ENCODE measurements around the gene WDR38. TPM values are rescaled to one million over a fixed set of nuclear protein-coding genes. Genes with fewer than 3 reads are reported as not detected.

WDR38 gene
- total RNA-seq, 1 donor from 2014 or later = not detected

GRCh38 chr9:124878021-124878420 lies 24.8 kb downstream of the WDR38 start:
- no peak overlapping the region for H3K27ac ChIP-seq (ENCODE audit: low read depth, low read length)
- H3K27me3 ChIP-seq (ENCODE audit: insufficient read depth, low read length) = no peaks in the 10 kb centered on the region
- Mint-ChIP-seq H3K27me3 (ENCODE audit: low read depth, unreplicated experiment) (no peaks in the 10 kb centered on the region), H3K27ac (ENCODE audit: unreplicated experiment) (no peak overlapping the region), H3K4me1 (ENCODE audit: low read depth, unreplicated experiment) (peaks cover 6% of the 10 kb centered on the region), H3K36me3 (ENCODE audit: low read depth, unreplicated experiment) (peaks cover 19% of the 10 kb centered on the region), H3K4me3 (ENCODE audit: unreplicated experiment) (no peak overlapping the region), H3K9me3 (ENCODE audit: unreplicated experiment) (no peaks in the 10 kb centered on the region)
- H3K36me3 ChIP-seq (ENCODE audit: insufficient read depth, low read length) = peaks cover 38% of the 10 kb centered on the region
- no peak overlapping the region for H3K4me2 ChIP-seq (ENCODE audit: low read length)
- DNase-seq (ENCODE audit: low read depth) = no peak
- no peaks in the 10 kb centered on the region for H3K4me1 ChIP-seq (ENCODE audit: insufficient read depth, low read length)
- no peak for FAIRE-seq
- peaks cover 68% of the 10 kb centered on the region for H4K20me1 ChIP-seq (ENCODE audit: insufficient read depth, low read length)
- no peak for TF ChIP-seq EZH2 (IDR thresholded peaks at IDR 0.05; ENCODE audit: insufficient read depth, low read length)
- TF ChIP-seq, protein P1, sequence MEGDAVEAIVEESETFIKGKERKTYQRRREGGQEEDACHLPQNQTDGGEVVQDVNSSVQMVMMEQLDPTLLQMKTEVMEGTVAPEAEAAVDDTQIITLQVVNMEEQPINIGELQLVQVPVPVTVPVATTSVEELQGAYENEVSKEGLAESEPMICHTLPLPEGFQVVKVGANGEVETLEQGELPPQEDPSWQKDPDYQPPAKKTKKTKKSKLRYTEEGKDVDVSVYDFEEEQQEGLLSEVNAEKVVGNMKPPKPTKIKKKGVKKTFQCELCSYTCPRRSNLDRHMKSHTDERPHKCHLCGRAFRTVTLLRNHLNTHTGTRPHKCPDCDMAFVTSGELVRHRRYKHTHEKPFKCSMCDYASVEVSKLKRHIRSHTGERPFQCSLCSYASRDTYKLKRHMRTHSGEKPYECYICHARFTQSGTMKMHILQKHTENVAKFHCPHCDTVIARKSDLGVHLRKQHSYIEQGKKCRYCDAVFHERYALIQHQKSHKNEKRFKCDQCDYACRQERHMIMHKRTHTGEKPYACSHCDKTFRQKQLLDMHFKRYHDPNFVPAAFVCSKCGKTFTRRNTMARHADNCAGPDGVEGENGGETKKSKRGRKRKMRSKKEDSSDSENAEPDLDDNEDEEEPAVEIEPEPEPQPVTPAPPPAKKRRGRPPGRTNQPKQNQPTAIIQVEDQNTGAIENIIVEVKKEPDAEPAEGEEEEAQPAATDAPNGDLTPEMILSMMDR (IDR thresholded peaks at IDR 0.05; ENCODE audit: insufficient read depth, low read depth, low read length) = no peak
- no peak overlapping the region for H3K4me3 ChIP-seq (ENCODE audit: insufficient read depth, low read depth, low read length)
- H3K9me3 ChIP-seq (ENCODE audit: insufficient read depth, low read depth, low read length) = no peaks in the 10 kb centered on the region
- peaks cover 36% of the 10 kb centered on the region for H3K79me2 ChIP-seq (ENCODE audit: insufficient read depth, low read length)
- no peak overlapping the region for H2AFZ ChIP-seq (ENCODE audit: low read depth, low read length)
- no peak overlapping the region for H3K9ac ChIP-seq (ENCODE audit: low read length)

DNA sequence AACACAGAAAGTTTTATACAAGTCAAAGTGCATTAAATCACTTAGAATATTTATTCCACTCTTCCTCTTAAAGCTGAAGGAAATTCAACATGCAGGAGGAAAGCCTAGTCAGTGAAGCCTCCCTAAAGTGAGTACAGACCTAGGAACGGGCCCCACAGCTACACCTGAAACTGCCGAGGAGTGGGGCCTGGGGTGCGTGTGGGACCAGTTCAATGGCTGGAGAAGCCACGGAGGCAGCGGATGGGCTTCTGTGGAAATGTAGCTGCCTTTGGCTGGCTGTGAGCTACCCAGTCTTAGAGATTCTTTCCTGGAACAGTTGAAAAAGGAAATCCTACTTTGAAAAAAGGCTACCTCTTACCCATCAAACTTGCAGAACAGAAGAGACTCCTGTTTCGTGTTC lies 25.3 kb downstream of the WDR38 start:
- Histone ChIP-seq H3K4me3 (ENCODE audit: insufficient read depth, low read depth, low read length) (no peak overlapping the region), H3K36me3 (ENCODE audit: insufficient read depth, low read length) (peaks cover 38% of the 10 kb centered on the region)
- no peak overlapping the region for H3K27ac Mint-ChIP-seq (ENCODE audit: unreplicated experiment)

DNA sequence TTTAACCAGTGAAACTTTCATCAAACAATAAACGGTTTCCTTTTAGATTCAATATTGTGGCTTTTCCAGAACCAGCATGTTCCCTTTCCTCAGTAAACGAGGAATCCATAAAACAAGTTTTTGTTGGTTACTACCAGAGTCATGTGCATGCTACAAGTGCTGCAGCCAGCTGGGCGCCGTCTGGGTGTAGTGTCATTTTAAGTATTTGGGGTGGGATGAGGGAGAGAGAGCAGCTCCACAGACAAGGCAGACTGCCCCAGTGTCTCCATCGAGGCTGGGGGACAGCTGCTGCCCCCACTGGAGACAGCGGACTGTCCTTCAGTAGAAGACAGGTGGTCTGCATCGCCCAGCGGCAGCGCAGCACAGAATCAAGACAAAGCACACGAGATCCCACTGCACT lies 26.0 kb downstream of the WDR38 start:
- no peak overlapping the region for H3K27ac Mint-ChIP-seq (ENCODE audit: unreplicated experiment)
- peaks cover 38% of the 10 kb centered on the region for H3K36me3 ChIP-seq (ENCODE audit: insufficient read depth, low read length)
- peaks cover 15% of the 10 kb centered on the region for H3K36me3 Mint-ChIP-seq (ENCODE audit: low read depth, unreplicated experiment)

More for the DNA sequence above, 25.3 kb downstream of the WDR38 start:
- Histone ChIP-seq H3K27me3 (ENCODE audit: insufficient read depth, low read length) (no peaks in the 10 kb centered on the region), H4K20me1 (ENCODE audit: insufficient read depth, low read length) (peaks cover 63% of the 10 kb centered on the region), H3K9ac (ENCODE audit: low read length) (no peak overlapping the region), H3K9me3 (ENCODE audit: insufficient read depth, low read depth, low read length) (no peaks in the 10 kb centered on the region), H3K4me2 (ENCODE audit: low read length) (no peak overlapping the region), H3K27ac (ENCODE audit: low read depth, low read length) (no peak overlapping the region), H3K79me2 (ENCODE audit: insufficient read depth, low read length) (peaks cover 31% of the 10 kb centered on the region), H3K4me1 (ENCODE audit: insufficient read depth, low read length) (no peaks in the 10 kb centered on the region), H2AFZ (ENCODE audit: low read depth, low read length) (no peak overlapping the region)
- DNase-seq (ENCODE audit: low read depth) (no peak), FAIRE-seq (no peak)
- no peaks in the 10 kb centered on the region for H3K9me3 Mint-ChIP-seq (ENCODE audit: unreplicated experiment)
- H3K27me3 Mint-ChIP-seq (ENCODE audit: low read depth, unreplicated experiment) = no peaks in the 10 kb centered on the region
- peaks cover 16% of the 10 kb centered on the region for H3K36me3 Mint-ChIP-seq (ENCODE audit: low read depth, unreplicated experiment)
- TF ChIP-seq EZH2 (IDR thresholded peaks at IDR 0.05; ENCODE audit: insufficient read depth, low read length) = no peak
- TF ChIP-seq, protein P1 (IDR thresholded peaks at IDR 0.05; ENCODE audit: insufficient read depth, low read depth, low read length) = no peak
- H3K4me1 Mint-ChIP-seq (ENCODE audit: low read depth, unreplicated experiment) = peaks cover 1% of the 10 kb centered on the region
- H3K4me3 Mint-ChIP-seq (ENCODE audit: unreplicated experiment) = no peak overlapping the region

More for the DNA sequence above, 26.0 kb downstream of the WDR38 start:
- FAIRE-seq (no peak), DNase-seq (ENCODE audit: low read depth) (no peak)
- Histone ChIP-seq H3K9me3 (ENCODE audit: insufficient read depth, low read depth, low read length) (no peaks in the 10 kb centered on the region), H3K9ac (ENCODE audit: low read length) (no peak overlapping the region), H3K4me3 (ENCODE audit: insufficient read depth, low read depth, low read length) (no peak overlapping the region), H2AFZ (ENCODE audit: low read depth, low read length) (no peak overlapping the region), H3K27ac (ENCODE audit: low read depth, low read length) (no peak overlapping the region), H4K20me1 (ENCODE audit: insufficient read depth, low read length) (peaks cover 56% of the 10 kb centered on the region), H3K4me1 (ENCODE audit: insufficient read depth, low read length) (no peaks in the 10 kb centered on the region), H3K4me2 (ENCODE audit: low read length) (no peak overlapping the region), H3K27me3 (ENCODE audit: insufficient read depth, low read length) (no peaks in the 10 kb centered on the region), H3K79me2 (ENCODE audit: insufficient read depth, low read length) (peaks cover 24% of the 10 kb centered on the region)
- no peak overlapping the region for H3K4me3 Mint-ChIP-seq (ENCODE audit: unreplicated experiment)
- no peaks in the 10 kb centered on the region for H3K9me3 Mint-ChIP-seq (ENCODE audit: unreplicated experiment)
- no peaks in the 10 kb centered on the region for H3K4me1 Mint-ChIP-seq (ENCODE audit: low read depth, unreplicated experiment)
- TF ChIP-seq, protein P1 (IDR thresholded peaks at IDR 0.05; ENCODE audit: insufficient read depth, low read depth, low read length) = no peak
- TF ChIP-seq EZH2 (IDR thresholded peaks at IDR 0.05; ENCODE audit: insufficient read depth, low read length) = no peak
- no peaks in the 10 kb centered on the region for H3K27me3 Mint-ChIP-seq (ENCODE audit: low read depth, unreplicated experiment)
